A549 (cell line): Measurements from ENCODE around the gene AGAP3.

Experiments
- BCL3 ChIP-seq: fragments of >200 bp; sonication (Bioruptor Twin); formaldehyde crosslinking; IDR thresholded peaks from 3 replicates; pipeline ENCODE4 v1.6.1; 2016
- BHLHE40 ChIP-seq: IDR thresholded peaks from 2 replicates; pipeline ENCODE4 v1.6.1; 2012; ENCODE audit warnings: low read depth, low read length, inconsistent platforms
- CTCF ChIP-seq: fragments of >200 bp; sonication (Bioruptor Twin); formaldehyde crosslinking; IDR thresholded peaks from 3 replicates; pipeline ENCODE4 v1.5.1; 2016
- EP300 ChIP-seq, 2 experiments: fragments of >200 bp; sonication (Bioruptor Twin); formaldehyde crosslinking; IDR thresholded peaks; 2 replicates in 1 of 2; 3 replicates in 1 of 2; pipeline ENCODE4 v1.6.1; 2016 to 2017
- HMGXB4 ChIP-seq: fragments of 250-450 bp; sonication (Bioruptor Pico); IDR thresholded peaks from 2 replicates; pipeline ENCODE4 v1.5.0; 2021; ENCODE audit warnings: mild to moderate bottlenecking, moderate library complexity, borderline replicate concordance
- KDM5A ChIP-seq: fragments of 200-600 bp; sonication (generic); IDR thresholded peaks from 2 replicates; pipeline ENCODE4 v1.6.1; 2016; ENCODE audit warnings: antibody characterized with exemption, mild to moderate bottlenecking
- MAX ChIP-seq: IDR thresholded peaks from 2 replicates; pipeline ENCODE4 v1.6.1; 2012
- SMC3 ChIP-seq: fragments of >200 bp; sonication (Bioruptor Twin); formaldehyde crosslinking; IDR thresholded peaks from 3 replicates; pipeline ENCODE4 v1.6.1; 2018; ENCODE audit warnings: inconsistent platforms
- SREBF2 ChIP-seq: fragments of 450-650 bp; IDR thresholded peaks from 2 replicates; pipeline ENCODE4 v1.6.1; 2014; ENCODE audit warnings: mild to moderate bottlenecking, moderate library complexity
- TFCP2L1 ChIP-seq: fragments of 250-450 bp; sonication (Bioruptor Pico); IDR thresholded peaks from 2 replicates; pipeline ENCODE4 v1.5.0; 2021; ENCODE audit warnings: mild to moderate bottlenecking
- USF2 ChIP-seq: fragments of 450-650 bp; IDR thresholded peaks from 2 replicates; pipeline ENCODE4 v1.6.1; 2014; ENCODE audit warnings: antibody characterized with exemption

GRCh38 chr7:151094675-151095074, 8.4 kb downstream of the AGAP3 start:
- TF ChIP-seq KDM5A, result no peak
- no peak for TF ChIP-seq TFCP2L1 (CRISPR knock-in tag)
- no peak for TF ChIP-seq BHLHE40
- no peak for TF ChIP-seq CTCF
- TF ChIP-seq MAX, result no peak
- TF ChIP-seq SMC3, result no peak
- no peak for TF ChIP-seq SREBF2
- no peak for TF ChIP-seq USF2
- TF ChIP-seq HMGXB4, result no peak
- no peak for TF ChIP-seq BCL3
- TF ChIP-seq EP300 (IDR thresholded peaks at IDR 0.05), result no peak
